Activated naive CD4-positive, alpha-beta T cell treated with anti-CD3 and anti-CD28 coated beads, Interleukin-2, amount 50 U/mL, for 72 hours (primary cell): ENCODE data around the gene CEP76. TPM values are rescaled to one million over a fixed set of nuclear protein-coding genes. Genes with fewer than 3 reads are reported as not detected.
A peak's percentile ranks its signal among the peaks of the same experiment; 100 is the strongest.
"Not testable (repeated sequence)": the region's sequence is repeated elsewhere in the genome, so short reads cannot be mapped to it uniquely, and the experiment has no call there.

ENCODE experiments used
- ATAC-seq, 2 donors: fragments of 150-1000 bp; cut with Tn5 transposase; 2 replicates each; pipeline ENCODE4 v1.10.0; 2021; ENCODE audit warnings: mild to moderate bottlenecking in 2 of 2, moderate library complexity in 2 of 2
- DNase-seq, 2 donors: peaks; one replicate each; pipeline ENCODE4 v3.0.0; 2021 to 2022; ENCODE audit warnings: low spot score in 2 of 2
- H3K27ac Mint-ChIP-seq, 2 donors: one replicate each; pipeline ENCODE4 v1.8.0; 2022; ENCODE audit warnings: mild to moderate bottlenecking in 2 of 2, mixed read lengths in 2 of 2
- H3K36me3 Mint-ChIP-seq, 2 donors: one replicate each; pipeline ENCODE4 v1.8.0; 2022; ENCODE audit warnings: mixed read lengths in 2 of 2
- H3K9me3 Mint-ChIP-seq, 2 donors: one replicate each; pipeline ENCODE4 v1.8.0; 2022; ENCODE audit warnings: mixed read lengths in 2 of 2
- total RNA-seq, 2 donors: library from RNA; stranded (reverse); gene quantifications; one replicate each; pipeline ENCODE4 v1.2.3, GENCODE V29; 2022

Gene CEP76
- total RNA-seq, 2 donors from 2014 or later: 10.9 to 13.2 TPM

DNA sequence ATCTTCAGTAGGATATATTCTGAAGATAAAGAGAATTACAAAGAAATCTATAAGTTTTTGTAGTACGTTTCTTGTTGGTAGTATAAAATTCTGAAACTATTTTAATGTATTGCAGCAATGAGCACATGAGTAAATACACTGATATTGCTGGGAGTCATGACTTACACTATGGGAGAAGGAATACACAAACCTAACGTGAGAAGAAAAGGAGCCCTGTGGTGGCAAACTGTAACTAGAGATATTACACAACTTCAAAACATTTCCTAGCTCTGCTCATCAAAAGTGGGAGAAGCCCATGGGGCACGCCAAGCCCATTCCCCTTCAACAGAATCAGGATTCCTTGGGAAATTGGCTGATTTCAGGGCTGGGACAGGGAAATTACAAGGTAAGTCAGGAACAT lies 65.1 kb downstream of the CEP76 start:
- no peaks in the 10 kb centered on the region for H3K36me3 Mint-ChIP-seq
- DNase-seq (no peak), ATAC-seq (no peak)
- H3K27ac Mint-ChIP-seq: no peak overlapping the region
- no peaks in the 10 kb centered on the region for H3K9me3 Mint-ChIP-seq

DNA sequence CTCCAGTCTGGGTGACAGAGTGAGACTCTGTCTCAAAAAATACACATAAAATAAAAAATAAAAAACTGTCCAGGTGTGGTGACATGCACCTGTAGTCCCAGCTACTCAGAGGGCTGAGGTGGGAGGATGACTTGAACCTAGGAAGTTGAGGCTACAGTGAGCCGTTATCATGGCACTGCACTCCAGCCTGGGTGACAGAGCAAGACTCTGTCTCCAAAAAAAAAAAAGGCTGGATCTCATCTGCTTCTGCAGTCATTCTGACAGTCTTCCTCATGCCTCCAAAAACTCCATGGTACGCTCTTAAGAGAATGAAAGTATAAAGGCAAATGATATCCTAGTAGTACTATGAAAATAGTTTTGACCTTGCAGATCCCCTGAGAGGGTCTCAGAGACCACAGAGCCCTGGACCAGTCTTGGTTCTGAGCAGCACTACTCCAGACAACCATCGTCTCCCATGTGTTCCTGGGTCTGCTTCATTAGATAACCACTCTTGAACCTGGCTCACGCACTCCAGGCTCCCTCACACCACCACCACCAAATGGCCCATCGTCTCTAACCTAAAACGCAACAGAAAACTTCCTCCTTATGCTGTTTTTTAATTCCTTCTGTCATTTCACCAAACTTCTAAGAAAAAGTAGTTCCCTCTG lies 70.6 kb downstream of the CEP76 start:
- DNase-seq (no peak), ATAC-seq (no peak)
- Mint-ChIP-seq H3K36me3 (no peaks in the 10 kb centered on the region), H3K27ac (peak overlapping the region in 1 of 2 donors; percentile 3), H3K9me3 (no peaks in the 10 kb centered on the region)

DNA sequence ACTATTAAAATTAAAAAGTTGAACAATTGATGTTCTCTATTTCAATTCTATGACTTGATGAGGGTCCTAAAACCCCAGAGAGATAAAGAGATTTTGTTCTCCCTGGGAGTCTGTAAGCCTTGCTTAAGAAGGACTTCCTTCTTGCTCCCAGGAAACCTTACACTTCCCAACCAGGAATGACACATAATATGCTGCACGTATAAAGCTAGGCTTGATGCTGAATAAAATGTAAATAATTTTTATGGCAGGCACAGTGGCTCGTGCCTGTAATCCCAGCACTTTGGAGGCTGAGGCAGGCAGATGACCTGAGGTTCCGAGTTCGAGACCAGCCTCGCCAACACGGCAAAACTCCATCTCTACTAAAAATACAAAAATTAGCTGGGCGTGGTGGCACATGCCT lies 72.4 kb downstream of the CEP76 start:
- ATAC-seq (no peak), DNase-seq (no peak)
- Mint-ChIP-seq H3K27ac (no peak overlapping the region), H3K36me3 (no peaks in the 10 kb centered on the region), H3K9me3 (no peaks in the 10 kb centered on the region)

DNA sequence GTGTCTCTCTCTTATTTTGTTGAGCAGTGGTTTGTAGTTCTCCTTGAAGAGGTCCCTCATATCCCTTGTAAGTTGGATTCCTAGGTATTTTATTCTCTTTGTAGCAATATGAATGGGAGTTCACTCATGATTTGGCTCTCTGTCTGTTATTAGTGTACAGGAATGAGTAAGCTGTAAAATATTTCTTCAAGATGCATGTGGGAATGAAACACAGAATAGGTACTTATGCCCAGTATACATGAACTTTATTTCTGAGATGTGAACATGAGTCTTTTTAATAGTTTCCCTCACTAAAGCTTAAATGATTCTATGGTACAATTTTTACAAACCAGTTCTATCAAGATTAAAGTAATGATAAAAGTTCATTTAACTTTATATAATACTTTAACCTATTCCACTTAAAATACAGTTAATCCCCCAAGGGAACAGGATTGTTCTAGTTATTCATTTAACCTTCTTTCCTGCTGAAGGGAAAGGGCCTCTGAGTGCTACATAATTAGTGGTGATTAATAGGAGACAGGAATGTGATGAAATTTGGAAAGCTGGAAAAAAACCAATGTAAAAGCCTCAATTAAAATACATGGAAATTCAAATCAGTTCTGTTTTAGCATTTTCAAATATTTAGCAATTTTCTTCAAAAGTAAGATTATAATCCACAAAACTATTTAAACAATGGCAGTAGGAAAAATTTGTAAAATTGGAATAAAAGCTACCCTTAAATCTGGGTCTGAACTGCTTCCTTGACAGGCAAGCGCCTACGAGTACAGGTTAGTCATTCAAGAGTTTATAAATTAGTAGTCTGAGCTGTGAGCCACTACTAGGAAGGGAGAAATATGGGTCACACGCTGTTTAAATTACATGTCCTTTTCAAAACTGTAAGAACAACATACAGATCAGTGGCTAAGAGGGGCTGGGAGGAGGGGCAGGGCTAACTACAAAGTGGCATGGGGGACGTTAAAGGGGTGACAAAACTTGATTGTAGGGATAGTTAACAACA lies 73.5 kb downstream of the CEP76 start:
- ATAC-seq (peak in 1 of 2 donors; percentile 28), DNase-seq (no peak)
- Mint-ChIP-seq H3K36me3 (no peaks in the 10 kb centered on the region), H3K9me3 (no peaks in the 10 kb centered on the region), H3K27ac (peak overlapping the region in 1 of 2 donors; percentile 60)

DNA sequence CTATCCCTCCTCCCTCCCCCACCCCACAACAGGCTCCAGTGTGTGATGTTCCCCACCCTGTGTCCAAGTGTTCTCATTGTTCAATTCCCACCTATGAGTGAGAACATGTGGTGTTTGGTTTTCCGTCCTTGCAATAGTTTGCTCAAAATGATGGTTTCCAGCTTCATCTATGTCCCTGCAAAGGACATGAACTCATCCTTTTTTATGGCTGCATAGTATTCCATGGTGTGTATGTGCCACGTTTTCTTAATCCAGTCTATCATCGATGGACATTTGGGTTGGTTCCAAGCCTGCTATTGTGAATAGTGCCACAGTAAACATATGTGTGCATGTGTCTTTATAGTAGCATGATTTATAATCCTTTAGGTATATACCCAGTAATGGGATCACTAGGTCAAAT lies 75.3 kb downstream of the CEP76 start:
- not testable (repeated sequence) for DNase-seq, H3K27ac Mint-ChIP-seq, H3K36me3 Mint-ChIP-seq, H3K9me3 Mint-ChIP-seq, ATAC-seq

DNA sequence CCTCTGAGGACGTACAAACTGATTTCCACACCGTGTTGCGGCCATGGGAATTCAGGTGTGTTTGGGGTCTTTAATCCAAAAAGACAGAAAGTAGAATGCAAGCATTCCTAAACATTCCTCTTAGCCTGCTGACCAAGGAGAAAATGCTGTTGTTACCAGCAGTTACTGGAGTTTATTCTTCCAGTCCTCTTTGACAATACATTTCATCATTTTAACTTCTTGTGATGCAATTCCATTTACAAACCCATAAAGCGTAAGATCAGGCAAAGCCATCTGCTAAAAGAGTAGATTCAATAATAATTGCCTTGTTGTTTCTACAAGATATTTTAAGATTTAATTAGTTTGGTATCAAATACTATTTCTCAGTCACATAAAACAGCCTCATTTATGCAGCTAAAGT lies 77.3 kb downstream of the CEP76 start:
- ATAC-seq (no peak), DNase-seq (no peak)
- H3K36me3 Mint-ChIP-seq: no peaks in the 10 kb centered on the region
- H3K27ac Mint-ChIP-seq: no peak overlapping the region
- no peaks in the 10 kb centered on the region for H3K9me3 Mint-ChIP-seq

Other genes with a start within 250 kb of the CEP76 start
- gene SPIRE1, start 44.6 kb downstream of the CEP76 start, total RNA-seq: 1 to 10 TPM; 1.9 to 2.3 TPM
- gene PSMG2, start 319 bp upstream of the CEP76 start, total RNA-seq: 100 to 1,000 TPM in 1 of 2 donors, 10 to 100 TPM in 1; 60.4 to 120 TPM
- gene PTPN2, start 181.5 kb upstream of the CEP76 start, total RNA-seq: 10 to 100 TPM; 57.0 to 69.9 TPM
- 100 to 1,000 TPM in 1 of 2 donors, 10 to 100 TPM in 1; 81.0 to 108 TPM for gene SEH1L, start 245.3 kb upstream of the CEP76 start, total RNA-seq